ENCODE results near the gene ARHGAP28.
"Not testable (repeated sequence)": the region's sequence is repeated elsewhere in the genome, so short reads cannot be mapped to it uniquely, and the experiment has no call there.

Gene ARHGAP28

DNA sequence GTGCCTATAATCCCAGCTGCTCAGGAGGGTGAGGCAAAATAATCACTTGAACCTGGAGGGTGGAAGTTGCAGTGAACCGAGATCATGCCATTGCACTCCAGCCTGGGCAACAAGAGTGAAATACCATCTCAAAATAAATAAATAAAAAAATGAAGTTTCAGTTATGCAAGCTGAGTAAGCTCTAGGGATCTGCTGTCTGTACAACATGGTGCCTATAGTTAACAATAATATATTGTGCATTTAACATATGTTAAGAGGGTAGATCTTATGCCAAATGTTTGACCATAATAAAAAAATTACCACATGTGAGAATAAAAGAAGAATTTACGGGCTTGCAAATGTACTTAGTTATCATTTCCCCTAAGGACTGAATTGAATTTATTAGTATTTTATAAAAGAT, 208.9 kb downstream of the ARHGAP28 start:
- not testable (repeated sequence) for DNase-seq

DNA sequence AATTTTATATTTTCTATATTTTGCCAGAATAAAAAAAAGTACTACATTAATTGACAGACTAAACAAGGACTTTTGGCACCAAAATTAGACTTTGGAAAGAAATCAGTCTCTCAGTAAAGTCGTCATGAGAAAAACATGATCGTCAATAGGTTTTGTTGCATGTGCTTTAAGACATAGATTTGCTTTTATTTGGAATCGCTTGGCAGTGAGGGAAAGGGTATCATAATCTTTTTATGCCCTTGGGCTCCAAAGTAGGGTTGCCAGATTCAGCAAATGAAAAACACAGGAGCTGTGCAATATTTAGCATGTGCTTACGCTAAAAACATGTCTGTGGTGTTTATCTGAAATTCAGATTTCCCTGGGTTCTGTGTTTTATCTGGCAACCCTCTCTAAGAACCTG, 210.5 kb downstream of the ARHGAP28 start:
- DNase-seq: no peak

DNA sequence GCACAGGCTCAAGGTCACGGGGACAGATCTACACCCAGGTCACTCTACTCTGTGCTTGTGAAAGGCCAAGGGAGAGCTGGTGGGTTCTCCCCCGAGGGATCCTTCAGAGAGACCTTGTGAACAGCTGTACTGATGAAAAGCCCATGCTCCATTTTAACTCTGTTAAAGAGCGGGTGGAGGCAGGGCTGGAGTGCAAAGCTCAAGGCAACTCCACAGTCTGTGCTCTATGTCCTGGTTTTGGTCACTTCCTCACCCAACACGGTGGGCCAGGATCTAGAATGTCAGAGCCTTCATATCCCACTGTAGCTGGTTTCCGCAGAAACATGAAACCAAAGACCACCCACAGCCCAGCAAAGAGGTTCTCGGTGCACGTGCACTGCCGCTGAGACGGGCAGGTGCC, 210.9 kb downstream of the ARHGAP28 start:
- DNase-seq: no peak

DNA sequence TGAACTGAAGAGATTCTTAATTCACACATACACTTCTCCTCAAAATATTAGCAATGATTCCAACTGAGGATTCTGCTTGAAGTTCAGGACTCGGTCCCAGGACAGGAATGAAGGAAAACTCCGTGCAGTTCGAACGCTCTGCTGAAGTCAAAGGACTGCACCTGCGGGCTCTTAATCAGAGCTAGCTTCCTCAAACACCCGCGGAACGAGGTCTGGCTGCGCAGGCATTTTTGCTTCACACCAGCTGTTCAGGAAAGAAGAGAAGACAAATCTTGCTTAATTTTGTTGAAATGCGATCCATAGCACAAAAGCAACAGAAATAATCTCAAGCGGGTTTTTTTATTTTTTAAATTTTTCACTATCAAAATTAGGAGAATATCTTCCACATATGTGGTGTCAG, 212.5 kb downstream of the ARHGAP28 start:
- no peak for DNase-seq

DNA sequence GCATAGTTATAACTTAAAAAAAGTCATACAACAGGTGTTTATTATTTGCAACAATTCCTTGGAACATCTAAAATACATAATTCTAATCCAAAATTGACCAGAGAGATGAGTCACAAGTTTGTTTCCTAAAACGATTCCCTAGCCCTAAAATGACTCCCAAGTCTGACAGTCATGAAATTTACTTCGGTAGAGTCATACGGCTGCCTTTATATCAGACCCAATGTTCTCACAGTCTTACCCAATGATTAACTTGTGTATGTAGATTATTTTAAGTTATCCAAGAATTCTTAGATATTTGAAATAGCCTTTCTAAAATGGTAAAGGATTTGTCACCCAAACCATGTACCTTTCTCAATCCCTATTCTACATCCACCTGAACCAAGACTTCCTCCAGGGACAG, 213.2 kb downstream of the ARHGAP28 start:
- no peak for DNase-seq

DNA sequence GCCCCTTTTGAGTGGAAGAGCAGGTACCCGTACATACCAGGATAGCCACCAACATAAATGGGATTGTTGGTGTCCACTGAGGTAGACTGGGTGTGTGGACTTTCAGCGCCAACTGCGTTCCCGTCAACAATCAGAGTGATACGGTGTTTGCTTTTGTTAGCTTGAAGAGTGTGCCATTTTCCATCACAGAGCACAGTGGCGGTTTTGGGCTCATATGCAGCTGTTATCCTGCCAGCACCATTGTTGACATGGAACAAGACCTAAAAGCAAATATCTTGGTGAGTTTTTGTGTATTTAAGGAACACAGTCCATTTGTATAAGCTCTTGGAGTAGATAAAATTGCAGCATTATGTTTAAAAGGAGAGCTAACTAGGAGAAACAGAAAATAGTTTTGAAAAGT, 213.6 kb downstream of the ARHGAP28 start:
- DNase-seq: no peak

DNA sequence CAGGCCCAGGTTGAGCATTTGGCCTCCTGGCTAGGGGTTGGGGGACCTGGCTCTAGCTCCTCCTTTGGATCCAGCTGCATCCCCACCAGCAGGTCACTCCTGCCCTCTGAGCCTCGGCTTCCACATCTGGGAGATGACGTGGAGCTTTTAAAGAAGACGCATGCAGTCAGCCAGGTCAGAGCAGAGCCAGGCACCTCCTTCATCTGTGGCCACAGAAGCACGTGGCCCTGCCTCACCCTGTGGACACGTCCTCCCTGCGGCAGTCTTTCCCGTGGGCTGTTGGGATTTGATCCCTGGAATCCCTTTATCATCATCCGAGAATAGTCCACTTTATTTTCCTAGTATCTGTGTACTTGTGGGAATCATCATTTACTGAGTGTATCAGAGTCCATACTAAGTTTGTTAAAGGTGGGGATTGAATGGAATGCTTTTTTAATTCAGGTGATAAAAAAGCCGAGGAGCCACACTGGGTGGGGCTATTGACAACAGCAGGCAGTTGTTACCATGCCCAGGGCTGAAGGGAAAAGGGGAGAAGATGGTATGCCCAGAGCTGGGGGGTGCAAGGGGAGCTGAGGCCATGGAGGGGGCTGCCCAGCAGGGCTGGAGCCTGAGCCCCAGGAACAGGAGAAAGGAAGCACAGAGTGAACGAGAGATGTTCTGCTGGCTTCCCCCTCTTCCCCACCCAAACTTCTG, 218.0 kb downstream of the ARHGAP28 start:
- no peak for DNase-seq

DNA sequence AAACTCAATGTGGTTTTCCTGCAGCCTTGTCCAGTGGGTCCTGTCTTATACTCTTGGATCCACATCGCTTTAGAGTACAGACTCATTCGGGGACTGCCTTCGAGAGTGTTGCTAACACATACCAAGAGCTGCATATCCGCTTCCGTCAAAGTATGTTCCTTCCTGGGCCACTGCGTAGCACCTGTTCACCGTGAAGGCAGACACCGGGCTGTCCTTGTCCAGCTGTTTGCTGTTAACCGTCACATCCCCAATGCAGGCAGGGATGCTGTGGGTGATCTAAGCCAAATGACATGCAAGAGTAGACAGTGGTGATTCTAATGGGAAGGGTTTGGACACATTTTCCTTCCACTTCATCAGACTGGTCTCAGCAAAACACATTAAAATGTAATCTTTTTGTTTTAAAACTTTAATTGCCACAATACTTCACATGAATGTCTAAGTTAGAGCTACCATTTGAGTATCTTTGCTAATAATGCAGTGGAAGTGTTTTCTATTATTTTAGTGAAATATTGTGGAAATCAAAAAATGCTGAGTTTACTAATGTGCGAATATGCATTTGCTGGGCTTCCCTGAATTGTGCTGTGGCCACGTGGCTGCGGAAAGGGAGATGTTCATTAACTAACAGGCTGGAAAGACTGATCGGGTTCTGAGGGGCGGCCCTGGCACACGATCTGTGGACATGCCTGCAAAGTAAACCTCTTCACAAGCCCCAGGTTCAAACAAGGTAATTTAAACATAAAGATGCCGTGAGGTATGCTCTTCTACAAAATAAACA, 219.0 kb downstream of the ARHGAP28 start:
- no peak for DNase-seq

DNA sequence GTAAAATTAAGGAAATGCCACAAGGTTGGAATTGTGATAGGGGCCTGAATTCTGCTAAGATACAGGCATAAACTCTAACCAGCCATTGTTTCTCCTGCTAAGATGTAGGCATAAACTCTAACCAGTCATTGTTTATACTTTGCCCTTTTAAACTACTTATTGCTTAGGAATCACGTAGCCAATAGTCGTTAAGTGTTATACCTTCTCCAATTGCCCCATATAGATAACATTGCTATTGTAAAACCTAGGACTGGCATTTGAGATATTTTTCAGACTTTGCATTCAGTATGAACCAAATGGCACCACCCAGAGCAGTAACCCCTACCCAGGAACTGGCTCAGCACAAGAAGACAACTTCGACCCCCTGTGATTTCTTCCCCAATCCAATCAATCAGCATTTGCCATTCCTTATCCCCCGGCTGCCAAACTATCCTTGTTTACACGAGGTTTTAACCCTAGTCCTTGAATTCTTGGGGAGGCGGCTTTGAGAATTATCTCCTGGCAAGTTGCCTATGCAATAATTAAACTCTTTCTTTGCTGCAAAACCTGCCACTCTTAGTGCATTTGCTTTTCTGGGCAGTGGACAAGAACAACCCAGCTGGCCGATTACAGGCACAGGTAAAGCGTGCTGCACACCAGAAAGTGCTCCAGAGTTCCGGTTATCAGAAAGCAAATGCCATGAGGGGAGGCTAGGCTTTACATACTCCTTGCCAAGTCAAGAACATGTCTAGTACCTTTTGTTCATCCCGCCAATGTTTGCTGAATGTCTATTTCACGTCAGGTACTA, 220.5 kb downstream of the ARHGAP28 start:
- no peak for DNase-seq

DNA sequence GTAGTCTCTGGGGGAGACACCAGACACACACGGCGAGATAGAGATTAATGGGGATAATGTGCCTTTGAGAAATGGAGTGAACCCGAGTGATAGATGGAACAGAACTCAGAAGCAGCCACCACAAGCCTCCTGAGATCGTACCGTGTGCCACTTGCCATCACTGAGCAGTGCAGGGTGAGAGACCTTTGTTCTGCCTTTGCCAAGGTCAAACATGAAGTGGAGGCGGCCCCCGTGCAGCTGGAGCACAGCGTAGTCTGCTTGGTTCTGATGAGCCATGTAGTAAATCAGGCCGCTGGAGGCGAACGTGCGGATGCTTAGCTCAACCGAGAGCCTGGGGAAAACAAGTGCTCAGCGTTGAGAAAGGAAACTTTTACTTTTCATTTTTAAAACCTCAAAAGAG, 221.1 kb downstream of the ARHGAP28 start:
- DNase-seq: no peak

DNA sequence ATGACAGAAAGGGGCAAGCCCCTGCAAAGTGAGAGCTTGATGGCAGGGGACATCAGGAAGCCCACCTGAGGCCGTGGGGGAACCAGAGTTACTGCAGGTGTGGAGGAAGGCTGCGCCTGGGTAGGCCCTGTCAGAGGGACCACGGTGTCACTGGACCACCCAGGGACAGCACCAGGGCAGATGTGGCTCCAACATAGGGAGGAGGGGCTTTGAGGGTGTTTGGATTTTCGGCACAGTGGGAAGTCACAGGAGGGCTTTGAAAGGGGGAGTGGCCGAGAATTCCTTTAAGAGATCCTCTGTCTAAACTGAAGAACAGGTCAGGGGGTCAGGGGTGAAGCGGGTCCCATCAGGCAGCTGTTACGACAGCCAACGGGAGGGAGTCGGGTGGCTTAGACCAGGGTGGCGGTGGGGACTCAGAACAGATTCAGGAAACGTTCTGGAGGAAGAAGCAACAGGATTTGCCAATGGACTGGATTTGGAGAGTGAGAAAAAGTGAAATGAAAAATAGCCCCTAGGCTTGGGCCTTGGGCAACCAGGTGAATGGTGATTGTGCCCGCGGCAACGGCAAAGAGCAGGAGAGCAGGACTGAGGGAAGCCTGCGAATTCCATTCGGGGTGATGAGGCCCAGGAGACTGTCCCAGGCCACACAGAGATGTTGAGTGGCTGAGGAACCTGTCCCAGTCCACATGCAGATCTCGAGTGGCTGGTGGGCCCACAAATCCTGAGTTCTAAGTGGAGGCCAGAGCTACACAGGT, 222.0 kb downstream of the ARHGAP28 start:
- DNase-seq: no peak

DNA sequence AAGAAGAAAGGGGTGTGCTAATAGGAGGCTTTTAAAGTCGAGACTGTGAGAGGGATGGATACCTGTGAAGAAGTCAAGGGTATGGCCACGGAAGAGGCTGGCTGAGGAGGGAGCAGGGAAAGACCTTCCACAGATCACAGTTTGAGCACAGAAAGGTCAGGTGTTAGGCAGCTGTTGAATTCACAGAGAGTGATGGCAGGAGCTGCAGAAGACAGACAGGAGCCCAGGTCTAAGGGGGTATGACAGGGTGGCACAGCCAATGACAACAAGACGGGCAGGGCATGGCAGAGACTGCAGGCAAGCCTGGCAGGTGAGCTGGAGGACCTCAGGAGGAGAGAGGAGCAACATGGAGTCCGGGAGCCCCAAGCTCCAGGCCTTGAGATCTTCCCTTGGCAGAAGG, 225.0 kb downstream of the ARHGAP28 start:
- no peak for DNase-seq

DNA sequence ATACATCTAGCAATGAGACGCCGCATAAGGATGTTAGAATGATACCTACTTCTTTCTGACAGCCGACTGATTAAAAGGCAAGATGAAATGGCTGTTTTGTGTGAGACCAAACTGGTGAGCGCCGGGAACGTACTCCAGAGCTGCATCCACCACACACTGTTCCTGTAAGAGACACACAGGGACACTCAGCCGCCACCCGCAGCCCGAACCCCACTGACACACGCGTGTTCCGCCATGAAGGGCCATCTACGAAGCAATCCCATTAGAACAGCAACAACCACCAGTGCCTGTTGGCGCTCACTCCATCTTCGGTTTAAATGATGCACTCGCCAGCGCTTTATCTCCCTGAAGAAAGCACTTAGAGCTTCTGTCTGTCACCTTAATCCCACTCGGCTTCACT, 225.8 kb downstream of the ARHGAP28 start:
- DNase-seq: no peak

DNA sequence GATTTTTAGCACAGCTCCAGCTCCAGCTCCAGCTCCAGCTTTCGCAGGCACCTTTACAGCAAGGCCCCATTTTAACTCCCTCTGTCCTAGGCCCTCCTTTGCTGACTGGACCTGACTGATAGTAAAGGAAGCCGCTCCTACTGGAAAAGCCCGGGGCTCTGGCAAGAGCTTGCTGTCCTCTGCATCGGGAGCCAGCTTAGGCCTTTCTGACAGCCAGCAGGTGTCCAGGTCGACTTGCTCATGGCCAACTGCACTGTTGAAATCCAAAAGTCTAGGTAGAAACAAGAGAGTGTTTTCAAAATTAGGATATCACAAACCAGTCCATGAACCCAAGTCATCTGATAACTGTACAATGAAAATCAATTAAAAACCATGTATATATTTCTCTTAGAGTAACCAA, 227.0 kb downstream of the ARHGAP28 start:
- no peak for DNase-seq

DNA sequence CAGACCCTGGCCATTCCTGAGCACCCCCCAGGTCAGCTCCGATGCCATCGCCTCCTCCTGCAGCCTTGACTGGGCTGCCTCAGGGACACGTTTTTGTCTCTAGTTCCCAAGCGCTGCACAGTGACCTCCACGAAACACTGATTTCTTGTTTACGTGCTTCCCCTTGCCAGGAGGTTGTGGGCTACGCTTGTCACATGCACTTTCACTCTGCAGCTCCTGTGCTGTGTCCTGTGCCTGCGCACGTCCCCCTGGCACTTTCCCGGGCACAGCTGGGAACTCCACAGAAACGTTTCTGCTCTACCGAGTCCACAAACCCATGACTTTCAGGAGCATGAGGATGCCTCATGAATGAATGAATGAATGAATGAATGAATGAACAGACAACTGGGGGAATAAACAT, 227.5 kb downstream of the ARHGAP28 start:
- no peak for DNase-seq

DNA sequence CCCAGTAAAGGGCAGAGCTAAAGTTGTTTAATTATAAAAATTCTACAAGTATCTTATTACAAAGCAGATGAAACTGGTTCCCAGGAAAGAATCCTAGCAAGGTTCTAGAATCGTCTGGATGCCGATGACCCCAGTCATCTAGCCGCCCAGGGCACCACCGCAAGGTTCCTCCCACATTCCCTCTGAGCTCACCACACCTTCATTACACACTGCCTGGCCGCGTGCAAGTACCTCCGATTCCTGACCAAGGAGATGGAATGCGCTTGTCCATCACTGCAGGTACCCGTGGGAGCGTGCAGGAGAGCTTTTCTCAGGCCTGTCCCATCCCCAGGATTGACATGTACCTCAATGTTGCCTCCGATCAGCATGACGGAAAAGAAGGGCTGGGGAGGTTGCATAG, 229.6 kb downstream of the ARHGAP28 start:
- no peak for DNase-seq

DNA sequence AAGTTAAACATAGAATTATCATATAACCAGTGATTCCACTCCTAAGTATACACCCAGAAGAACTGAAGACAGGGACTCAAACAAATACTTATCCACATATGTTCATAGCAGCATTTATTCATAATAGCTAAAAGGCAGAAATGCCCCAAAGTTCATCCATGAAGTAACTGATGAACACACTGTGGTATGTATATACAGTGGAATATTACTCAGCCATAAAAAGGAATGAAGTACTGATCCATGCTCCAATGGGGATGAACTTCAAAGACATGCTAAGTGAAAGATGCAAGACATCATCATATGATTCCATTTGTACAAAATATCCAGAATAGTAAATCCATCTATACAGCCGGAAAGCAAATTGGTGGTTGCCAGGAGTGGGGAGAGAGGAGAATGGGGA, 230.6 kb downstream of the ARHGAP28 start:
- no peak for DNase-seq

DNA sequence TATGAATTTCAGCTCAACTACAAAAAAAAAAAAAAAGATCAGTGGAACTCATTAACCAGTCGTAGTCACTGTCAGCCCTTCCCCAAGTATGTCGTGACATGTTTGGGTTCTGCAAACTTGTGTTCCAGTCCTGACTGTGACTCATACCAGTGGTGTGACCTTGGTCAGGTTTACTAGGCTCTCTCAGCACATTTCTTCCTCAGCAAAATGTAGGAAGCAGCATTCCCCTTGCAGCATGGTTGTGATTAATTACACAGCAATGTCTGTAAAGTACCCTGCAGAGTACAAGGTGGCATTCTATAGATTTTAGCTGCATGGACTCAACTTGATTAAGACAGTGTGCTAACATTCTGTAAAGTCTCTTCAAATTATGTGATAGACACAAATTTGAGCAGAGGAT, 231.1 kb downstream of the ARHGAP28 start:
- DNase-seq: no peak

DNA sequence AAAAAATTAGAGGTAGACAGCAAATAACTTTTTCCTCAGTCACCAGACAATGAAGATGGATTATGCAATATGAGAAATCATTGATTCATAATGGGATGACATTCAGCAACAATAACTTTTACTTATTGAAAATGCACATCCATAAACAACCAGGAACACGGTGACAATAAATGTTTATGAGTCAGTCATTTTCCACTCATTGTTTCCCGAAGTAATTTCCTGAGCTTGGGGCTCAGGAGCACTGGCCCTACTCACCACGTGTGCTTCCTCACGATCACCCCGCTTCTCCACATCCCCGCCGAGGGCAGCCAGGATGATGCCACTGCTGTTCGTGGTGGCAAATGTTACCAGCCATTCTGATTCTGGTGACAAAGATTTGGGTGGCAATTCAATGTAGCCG, 231.8 kb downstream of the ARHGAP28 start:
- DNase-seq: no peak

DNA sequence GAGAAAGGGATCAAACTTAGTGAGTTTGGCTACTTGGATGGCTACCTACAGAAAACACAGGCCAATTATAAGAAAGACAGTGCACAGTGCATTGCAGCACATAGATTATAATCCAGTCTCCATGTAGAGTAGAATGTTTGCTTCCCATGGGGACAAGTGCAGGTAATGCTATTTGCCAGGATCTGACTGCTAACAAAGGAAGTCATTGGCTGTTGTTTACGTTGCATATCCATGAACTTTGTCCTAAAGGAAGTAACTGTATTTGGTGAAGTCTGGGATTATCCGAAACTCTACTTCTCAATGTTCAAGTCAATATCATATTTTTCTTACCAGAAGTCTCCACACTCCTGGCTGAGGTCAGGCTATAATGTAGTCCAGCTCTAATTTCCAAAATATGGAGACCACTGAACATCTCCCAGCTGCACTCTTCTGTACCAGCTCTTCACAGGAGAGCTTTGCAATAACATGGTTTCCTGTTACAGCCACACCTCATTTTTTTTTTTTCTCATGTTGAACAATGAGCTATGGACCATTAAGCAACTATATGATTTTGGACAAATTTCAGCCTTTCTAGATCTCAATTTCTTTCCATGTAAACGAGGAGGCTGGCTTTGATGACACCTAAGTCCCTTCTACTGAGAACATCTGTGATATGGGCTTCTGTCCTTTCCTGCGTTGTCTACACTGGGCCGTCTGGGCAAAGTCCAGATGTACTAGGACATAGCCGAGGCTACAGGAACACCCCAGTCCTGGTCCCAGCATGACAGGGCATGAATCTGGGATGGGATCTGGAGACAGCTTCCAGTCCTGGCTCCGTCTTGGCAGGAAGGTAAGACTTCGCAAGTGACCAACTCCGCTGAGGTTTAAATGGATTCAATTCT, 233.3 kb downstream of the ARHGAP28 start:
- no peak for DNase-seq

DNA sequence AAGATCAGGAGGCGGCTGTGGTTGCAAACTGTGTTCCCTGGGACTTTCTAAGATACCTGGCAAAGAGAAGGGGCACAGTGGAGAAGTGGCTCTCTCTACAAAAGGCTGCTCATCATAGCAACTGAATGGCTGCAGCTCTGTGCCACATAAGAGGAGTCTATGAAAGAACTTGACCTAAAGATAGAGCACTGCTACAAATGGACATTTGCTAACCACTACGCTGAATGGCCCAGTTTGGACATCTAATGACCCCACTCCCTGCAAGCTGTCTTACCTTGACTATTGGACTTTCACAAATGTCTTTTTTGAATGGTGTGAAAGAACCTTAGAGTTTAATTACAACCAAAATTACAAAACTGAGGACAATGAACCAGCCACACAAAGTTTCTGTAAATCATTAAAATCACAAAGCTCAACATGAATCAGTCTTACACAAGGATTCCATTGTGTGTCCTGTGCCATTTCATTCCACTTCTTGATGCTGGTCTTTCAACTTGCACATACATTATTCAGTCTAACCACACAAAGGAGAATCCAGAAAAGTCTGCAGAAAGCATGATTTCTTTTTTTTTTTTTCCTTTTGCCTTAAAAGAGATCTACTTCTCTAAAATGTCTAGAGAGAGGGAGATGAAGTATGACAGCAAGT, 234.1 kb downstream of the ARHGAP28 start:
- no peak for DNase-seq

Data from NCI-H2107 (cell line).